Liver (tissue), 3 donors: ENCODE results near the gene SYT6.

ENCODE experiments used
- ATF3 ChIP-seq: IDR thresholded peaks from 2 replicates; pipeline ENCODE4 v1.6.1; 2016; ENCODE audit warnings: antibody characterized with exemption
- CTCF ChIP-seq: fragments of 150-350 bp; IDR thresholded peaks from 2 replicates; pipeline ENCODE4 v1.5.1; 2017; ENCODE audit warnings: improper control_type of control experiment, low read depth, low read length; ENCODE audit not compliant: missing input control
- MAX ChIP-seq: IDR thresholded peaks from 2 replicates; pipeline ENCODE4 v1.6.1; 2016; ENCODE audit warnings: antibody characterized with exemption
- RAD21 ChIP-seq, 2 donors: IDR thresholded peaks; 2 replicates each; pipeline ENCODE4 v1.6.1; 2016; ENCODE audit warnings: antibody characterized with exemption in 2 of 2, mild to moderate bottlenecking in 2 of 2
- TAF1 ChIP-seq: conservative IDR thresholded peaks from 2 replicates; pipeline ENCODE4 v1.6.1; 2016; ENCODE audit warnings: antibody characterized with exemption, mild to moderate bottlenecking
- donor health status: healthy.
- donor health status: healthy.

- TF ChIP-seq RAD21 (IDR thresholded peaks at IDR 0.05) = no peak
- TF ChIP-seq TAF1 = no peak
- TF ChIP-seq CTCF = no peak
- TF ChIP-seq ATF3 = no peak
- TF ChIP-seq MAX = no peak
These were observed 66.9 kb downstream of the SYT6 start for GRCh38 chr1:114086601-114087368.
